HepG2 (cell line): ENCODE data around the gene DENND5B. TPM values are rescaled to one million over a fixed set of nuclear protein-coding genes. Genes with fewer than 3 reads are reported as not detected.

ENCODE experiments used
- ATAC-seq: fragments of 200-7000 bp; cut with Tn5 transposase; 3 replicates; pipeline ENCODE4 v1.9.1; 2020; ENCODE audit warnings: mild to moderate bottlenecking, moderate library complexity
- BruUV-seq: library from RNA; stranded (reverse); fragments of 400-500 nt; replicated peaks from 2 replicates; lab custom pipeline; 2021; lab: Mats Ljungman, UMichigan
- CTCF ChIA-PET: fragments of 300-600 bp; formaldehyde crosslinking; extraction: SDS; loops from one replicate; lab custom pipeline; 2021; ENCODE audit warnings: low total read pairs, inconsistent platforms, low intra/inter-chr PET ratio; lab: Yijun Ruan, JAX
- POLR2A ChIA-PET: fragments of 350-600 bp; sonication (Branson Sonifier 250); formaldehyde crosslinking; loops from one replicate; lab custom pipeline; 2020; ENCODE audit warnings: antibody characterized with exemption, inconsistent platforms; lab: Yijun Ruan, JAX
- DNase-seq: peaks from one replicate; pipeline ENCODE4 v3.0.0-alpha.2; 2015; ENCODE audit warnings: low spot score
- FAIRE-seq: peaks from 3 replicates; lab custom pipeline; 2011; peaks lifted over from hg19 to GRCh38; lab: Jason Lieb, UNC
- H2AFZ ChIP-seq: one replicate; pipeline ENCODE4 v1.6.1; 2011; ENCODE audit warnings: low read length, inconsistent platforms
- H3K27ac ChIP-seq: fragments of 300-600 bp; 3 replicates; pipeline ENCODE4 v1.8.0; 2011; ENCODE audit warnings: mixed run types, mild to moderate bottlenecking, mixed read lengths, low read length, inconsistent platforms; ENCODE audit not compliant: insufficient read depth; ENCODE audit errors: extremely low read length
- H3K27me3 ChIP-seq, 2 experiments: fragments of 200-600 bp in 1 of 2; 2 replicates in 1 of 2; 3 replicates in 1 of 2; pipeline versions ENCODE4 v1.6.0 to v1.8.0; 2011; ENCODE audit warnings: low read length in 2 of 2, mild to moderate bottlenecking in 2 of 2, moderate library complexity in 2 of 2, inconsistent platforms in 1 of 2; ENCODE audit not compliant: insufficient read depth in 2 of 2, control insufficient read depth in 1 of 2
- H3K36me3 ChIP-seq, 2 experiments: fragments of 200-600 bp in 1 of 2; replicated peaks in 1 of 2; 2 replicates in 1 of 2; 3 replicates in 1 of 2; pipeline versions ENCODE4 v1.5.1 to v1.8.0; 2011; ENCODE audit warnings: low read length in 2 of 2, inconsistent platforms in 1 of 2; ENCODE audit not compliant: insufficient read depth in 2 of 2, control insufficient read depth in 1 of 2
- H3K4me1 ChIP-seq: 2 replicates; pipeline ENCODE4 v1.5.1; 2012; ENCODE audit warnings: low read length, inconsistent platforms; ENCODE audit not compliant: insufficient read depth
- H3K4me2 ChIP-seq: 2 replicates; pipeline ENCODE4 v1.6.0; 2011; ENCODE audit warnings: low read depth, low read length, inconsistent platforms
- H3K4me3 ChIP-seq, 3 experiments: fragments of 200-600 bp in 1 of 3; sonication (generic), shearing (Covaris generic) in 1 of 3; replicated peaks in 1 of 3; 2 replicates each; pipeline ENCODE4 v1.5.1; 2011 to 2016; ENCODE audit warnings: low read length in 3 of 3, inconsistent platforms in 2 of 3, low read depth in 2 of 3, mild to moderate bottlenecking in 2 of 3, control low read depth in 1 of 3, mixed read lengths in 1 of 3; ENCODE audit not compliant: insufficient read depth in 1 of 3
- H3K79me2 ChIP-seq: one replicate; pipeline ENCODE4 v1.6.1; 2011; ENCODE audit warnings: low read length, inconsistent platforms; ENCODE audit not compliant: insufficient read depth
- H3K9ac ChIP-seq: 2 replicates; pipeline ENCODE4 v1.6.0; 2011; ENCODE audit warnings: mild to moderate bottlenecking, low read depth, low read length, inconsistent platforms; ENCODE audit not compliant: insufficient read depth
- H3K9me3 ChIP-seq: 2 replicates; pipeline ENCODE4 v1.5.1; 2012; ENCODE audit warnings: mild to moderate bottlenecking, low read length
- H4K20me1 ChIP-seq: 2 replicates; pipeline ENCODE4 v1.6.0; 2011; ENCODE audit warnings: inconsistent platforms, mild to moderate bottlenecking, low read length, moderate library complexity; ENCODE audit not compliant: insufficient read depth
- HNF4A ChIP-seq: sonication (generic); formaldehyde crosslinking; IDR thresholded peaks from 2 replicates; pipeline ENCODE4 v1.4.0; 2020; ENCODE audit warnings: missing genetic modification reagents
- HNF4G ChIP-seq, 2 experiments: sonication (generic) in 1 of 2; formaldehyde crosslinking in 1 of 2; IDR thresholded peaks; 2 replicates each; pipeline versions ENCODE4 v1.4.0 to v1.6.1; 2011 to 2020; ENCODE audit warnings: borderline replicate concordance in 2 of 2, low read depth in 2 of 2, mild to moderate bottlenecking in 2 of 2, low read length in 1 of 2, missing genetic modification reagents in 1 of 2, moderate library complexity in 1 of 2
- NR2F1 ChIP-seq, 2 experiments: fragments of 450-650 bp in 1 of 2; formaldehyde crosslinking in 1 of 2; IDR thresholded peaks; 2 replicates each; pipeline versions ENCODE4 v1.5.0 to v1.6.1; 2016 to 2020; ENCODE audit warnings: mild to moderate bottlenecking in 1 of 2, missing compliant biosample characterization in 1 of 2, missing genetic modification reagents in 1 of 2, moderate library complexity in 1 of 2
- NR2F6 ChIP-seq, 2 experiments: IDR thresholded peaks; 2 replicates each; pipeline ENCODE4 v1.6.1; 2016; ENCODE audit warnings: antibody characterized with exemption in 1 of 2, mild to moderate bottlenecking in 1 of 2
- ZBTB40 ChIP-seq, 2 experiments: fragments of 450-650 bp in 1 of 2; sonication (generic) in 1 of 2; formaldehyde crosslinking in 1 of 2; IDR thresholded peaks; 2 replicates each; pipeline versions ENCODE4 v1.6.1 to v1.8.0; 2016 to 2022; ENCODE audit warnings: antibody characterized with exemption in 1 of 2, mild to moderate bottlenecking in 1 of 2, missing genetic modification reagents in 1 of 2
- ZIK1 ChIP-seq: sonication (generic); formaldehyde crosslinking; IDR thresholded peaks from 2 replicates; pipeline ENCODE4 v1.5.0; 2020; ENCODE audit warnings: mild to moderate bottlenecking, low read depth, missing genetic modification reagents, borderline replicate concordance
- ZNF335 ChIP-seq: sonication (generic); formaldehyde crosslinking; IDR thresholded peaks from 2 replicates; pipeline ENCODE4 v1.4.0; 2020; ENCODE audit warnings: missing genetic modification reagents
- WGBS: methylation state at CpG from one replicate; pipeline ENCODE4 v1.1.6; 2017; ENCODE audit warnings: low lambda C conversion rate; 5-methylcytosine and 5-hydroxymethylcytosine counted together
- in situ Hi-C: cut with HindIII; loops from 2 replicates; pipeline ENCODE4 v1.10.0; 2017; ENCODE audit warnings: low pct_unique_long_range_greater_than_20kb; ENCODE audit not compliant: extremely low pct_ligation_motif_present
- intact Hi-C: fragments of 100-400 bp; cut with micrococcal nuclease; formaldehyde crosslinking; loops from one replicate; pipeline ENCODE4 v1.10.0; 2022; ENCODE audit not compliant: unreplicated experiment
- polyA plus RNA-seq, 8 experiments: library from polyadenylated mRNA; depleted of rRNA in 3 of 8; stranded (reverse) in 7 of 8; unstranded in 1 of 8; fragments of >200 nt; fragmentation: Illumina TruSeq in 4 of 8; extraction: Trizol in 4 of 8; gene quantifications; 2 replicates each; pipeline versions ENCODE4 v1.2.1 to v1.2.3, GENCODE V29; 2011 to 2016; ENCODE audit warnings: low read depth in 4 of 8, missing spikeins in 1 of 8, mixed read lengths in 1 of 8; ENCODE audit not compliant: insufficient read depth in 1 of 8
- total RNA-seq, 5 experiments: library from RNA; depleted of rRNA; stranded (reverse); fragments of >200 nt; fragmentation: Illumina TruSeq; extraction: Trizol; gene quantifications; 2 replicates each; pipeline ENCODE4 v1.2.3, GENCODE V29; 2016; ENCODE audit warnings: low read depth in 1 of 5

The DENND5B gene
- total and polyA plus RNA-seq, 2 of the 13 experiments (the other 11 are each of a cell fraction or from before 2014, with no cell fraction given): 14.7 to 18.7 TPM

- intact Hi-C loops: loop anchor here (5.0 kb wide), 1 partner anchor 56 kb away; no protein-coding TSS in a partner anchor
- TF ChIP-seq ZBTB40 (IDR thresholded peaks at IDR 0.05) (no peak), ZBTB40 (CRISPR knock-in tag; IDR thresholded peaks at IDR 0.05) (no peak), NR2F6 (IDR thresholded peaks at IDR 0.05) (0 out of 2 replicates have a peak, but pooled peaks have one; percentile 41), NR2F6 (CRISPR knock-in tag; IDR thresholded peaks at IDR 0.05) (no peak), HNF4A (CRISPR knock-in tag) (peak; percentile 34; the same call in 1 of the 2 replicates), HNF4G (IDR thresholded peaks at IDR 0.05; ENCODE audit: borderline replicate concordance, low read depth, low read length) (0 out of 2 replicates have a peak, but pooled peaks have one; percentile 20), HNF4G (CRISPR knock-in tag; IDR thresholded peaks at IDR 0.05; ENCODE audit: borderline replicate concordance, low read depth) (no peak), ZIK1 (no peak), NR2F1 (CRISPR knock-in tag; IDR thresholded peaks at IDR 0.05) (0 out of 4 replicates have a peak, but pooled peaks of 1 of the 2 experiments have one; percentile 24), ZNF335 (CRISPR knock-in tag) (no peak)
- peaks cover 67% of the 10 kb centered on the region for H3K79me2 ChIP-seq
- H3K27me3 ChIP-seq: no peaks in the 10 kb centered on the region
- DNase-seq: no peak
- no peak overlapping the region for H3K27ac ChIP-seq
- no peak overlapping the region for H3K4me3 ChIP-seq
- H3K9ac ChIP-seq: no peak overlapping the region
- no peaks in the 10 kb centered on the region for H3K9me3 ChIP-seq
- BruUV-seq: no TSS peak
- in situ Hi-C loops: no loop called here
- 94% methylated on average over 3 of the region's 3 CpGs for whole genome bisulfite sequencing
- POLR2A ChIA-PET: interaction anchor here (1.5 to 2.6 kb wide), 2 partner anchors 17 to 247 kb away, joined by 4 to 16 read pairs; partner anchors contain the start of gene SINHCAF
- peaks cover 16% of the 10 kb centered on the region for H4K20me1 ChIP-seq
- CTCF ChIA-PET: no interaction called here
- ATAC-seq: no peak
- H3K4me2 ChIP-seq: no peak overlapping the region
- no peak for FAIRE-seq
- H3K4me1 ChIP-seq: peaks cover 66% of the 10 kb centered on the region
- no peak overlapping the region for H2AFZ ChIP-seq
- H3K36me3 ChIP-seq: 0 out of 5 replicates have a peak, but pooled peaks cover 0 to 3% of the 10 kb centered on the region in 2 experiments
Observed at GRCh38 chr12:31572900-31573600, 17.9 kb downstream of the DENND5B start.
